Astrocyte (in vitro differentiated cells and primary cell): ENCODE results near the gene HSPB7. TPM values are rescaled to one million over a fixed set of nuclear protein-coding genes. Genes with fewer than 3 reads are reported as not detected.

ENCODE experiments used
- DNase-seq: peaks from one replicate; pipeline ENCODE4 v3.0.0-alpha.2; 2010; ENCODE audit warnings: low read depth
- FAIRE-seq: peaks from 2 replicates; lab custom pipeline; 2011; peaks lifted over from hg19 to GRCh38; lab: Jason Lieb, UNC
- H2AFZ ChIP-seq: 2 replicates; pipeline ENCODE4 v1.6.0; 2012; ENCODE audit warnings: low read depth, low read length, inconsistent platforms
- H3K27ac ChIP-seq: 2 replicates; pipeline ENCODE4 v1.5.1; 2011; ENCODE audit warnings: low read depth, low read length, inconsistent platforms
- H3K27me3 ChIP-seq: 2 replicates; pipeline ENCODE4 v1.6.0; 2011; ENCODE audit warnings: low read length, inconsistent platforms; ENCODE audit not compliant: insufficient read depth
- H3K36me3 ChIP-seq: 2 replicates; pipeline ENCODE4 v1.5.1; 2011; ENCODE audit warnings: low read length, inconsistent platforms; ENCODE audit not compliant: insufficient read depth
- H3K4me1 ChIP-seq: 2 replicates; pipeline ENCODE4 v1.5.1; 2011; ENCODE audit warnings: low read length, inconsistent platforms; ENCODE audit not compliant: insufficient read depth
- H3K4me2 ChIP-seq: 2 replicates; pipeline ENCODE4 v1.6.0; 2012; ENCODE audit warnings: low read length, inconsistent platforms
- H3K4me3 ChIP-seq: 2 replicates; pipeline ENCODE4 v1.5.1; 2011; ENCODE audit warnings: low read depth, mild to moderate bottlenecking, low read length, inconsistent platforms; ENCODE audit not compliant: insufficient read depth
- H3K79me2 ChIP-seq: 2 replicates; pipeline ENCODE4 v1.6.0; 2012; ENCODE audit warnings: mild to moderate bottlenecking, low read length, inconsistent platforms; ENCODE audit not compliant: insufficient read depth
- H3K9ac ChIP-seq: 2 replicates; pipeline ENCODE4 v1.6.0; 2012; ENCODE audit warnings: mild to moderate bottlenecking, low read length, inconsistent platforms
- H3K9me3 ChIP-seq: 2 replicates; pipeline ENCODE4 v1.5.1; 2012; ENCODE audit warnings: low read depth, mild to moderate bottlenecking, low read length, inconsistent platforms; ENCODE audit not compliant: insufficient read depth
- H4K20me1 ChIP-seq: 2 replicates; pipeline ENCODE4 v1.6.0; 2012; ENCODE audit warnings: low read length, inconsistent platforms; ENCODE audit not compliant: insufficient read depth
- H3K27ac Mint-ChIP-seq: one replicate; pipeline ENCODE4 v1.8.0; 2021; ENCODE audit warnings: mild to moderate bottlenecking, mixed read lengths; ENCODE audit not compliant: unreplicated experiment
- H3K27me3 Mint-ChIP-seq: one replicate; pipeline ENCODE4 v1.8.0; 2021; ENCODE audit warnings: low read depth, mixed read lengths; ENCODE audit not compliant: unreplicated experiment
- H3K36me3 Mint-ChIP-seq: one replicate; pipeline ENCODE4 v1.8.0; 2021; ENCODE audit warnings: low read depth, mixed read lengths; ENCODE audit not compliant: unreplicated experiment
- H3K4me1 Mint-ChIP-seq: one replicate; pipeline ENCODE4 v1.8.0; 2021; ENCODE audit warnings: low read depth, mixed read lengths; ENCODE audit not compliant: unreplicated experiment
- H3K4me3 Mint-ChIP-seq: one replicate; pipeline ENCODE4 v1.8.0; 2021; ENCODE audit warnings: mild to moderate bottlenecking, moderate library complexity, mixed read lengths; ENCODE audit not compliant: unreplicated experiment
- H3K9me3 Mint-ChIP-seq: one replicate; pipeline ENCODE4 v1.8.0; 2021; ENCODE audit warnings: mild to moderate bottlenecking, mixed read lengths; ENCODE audit not compliant: unreplicated experiment
- EZH2 ChIP-seq: IDR thresholded peaks from 2 replicates; pipeline ENCODE4 v1.6.1; 2012; ENCODE audit warnings: mild to moderate bottlenecking, low read length, inconsistent platforms; ENCODE audit not compliant: insufficient read depth
- total RNA-seq: library from RNA; stranded (reverse); gene quantifications from 2 replicates; pipeline ENCODE4 v1.2.1, GENCODE V29; 2021
- TF ChIP-seq, protein P1 (sequence below): IDR thresholded peaks from 2 replicates; pipeline ENCODE4 v1.5.1; 2011; ENCODE audit warnings: low read depth, mild to moderate bottlenecking, inconsistent platforms, low read length, moderate library complexity; ENCODE audit not compliant: insufficient read depth

HSPB7 gene
- total RNA-seq, 1 donor from 2014 or later: 0.45 TPM

DNA sequence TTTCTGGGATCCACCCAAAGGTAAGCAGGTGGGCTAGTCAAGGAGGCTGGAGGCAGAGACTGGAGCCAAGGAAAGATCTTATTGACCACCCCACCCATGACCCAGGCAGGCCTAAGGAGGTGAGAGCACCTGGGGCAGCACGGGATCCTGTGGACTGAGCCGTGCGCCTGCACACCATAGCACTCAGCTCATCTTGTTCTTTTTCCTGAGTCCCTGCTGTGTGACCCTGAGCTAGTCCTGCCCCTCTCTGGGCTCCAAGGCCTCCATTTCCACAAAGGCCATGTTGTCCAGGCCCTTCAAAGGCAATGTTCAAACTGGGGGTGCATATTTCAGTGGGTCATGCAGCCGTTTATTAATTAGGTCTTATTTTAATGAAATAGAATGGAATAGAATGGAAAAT, 48.4 kb upstream of the HSPB7 start:
- FAIRE-seq (no peak), DNase-seq (no peak)
- H3K27me3 Mint-ChIP-seq: peaks cover 44% of the 10 kb centered on the region
- H3K4me2 ChIP-seq: no peak overlapping the region
- TF ChIP-seq EZH2: no peak
- TF ChIP-seq, protein P1, sequence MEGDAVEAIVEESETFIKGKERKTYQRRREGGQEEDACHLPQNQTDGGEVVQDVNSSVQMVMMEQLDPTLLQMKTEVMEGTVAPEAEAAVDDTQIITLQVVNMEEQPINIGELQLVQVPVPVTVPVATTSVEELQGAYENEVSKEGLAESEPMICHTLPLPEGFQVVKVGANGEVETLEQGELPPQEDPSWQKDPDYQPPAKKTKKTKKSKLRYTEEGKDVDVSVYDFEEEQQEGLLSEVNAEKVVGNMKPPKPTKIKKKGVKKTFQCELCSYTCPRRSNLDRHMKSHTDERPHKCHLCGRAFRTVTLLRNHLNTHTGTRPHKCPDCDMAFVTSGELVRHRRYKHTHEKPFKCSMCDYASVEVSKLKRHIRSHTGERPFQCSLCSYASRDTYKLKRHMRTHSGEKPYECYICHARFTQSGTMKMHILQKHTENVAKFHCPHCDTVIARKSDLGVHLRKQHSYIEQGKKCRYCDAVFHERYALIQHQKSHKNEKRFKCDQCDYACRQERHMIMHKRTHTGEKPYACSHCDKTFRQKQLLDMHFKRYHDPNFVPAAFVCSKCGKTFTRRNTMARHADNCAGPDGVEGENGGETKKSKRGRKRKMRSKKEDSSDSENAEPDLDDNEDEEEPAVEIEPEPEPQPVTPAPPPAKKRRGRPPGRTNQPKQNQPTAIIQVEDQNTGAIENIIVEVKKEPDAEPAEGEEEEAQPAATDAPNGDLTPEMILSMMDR: no peak
- no peaks in the 10 kb centered on the region for H3K36me3 Mint-ChIP-seq
- H3K79me2 ChIP-seq: no peaks in the 10 kb centered on the region
- no peaks in the 10 kb centered on the region for H4K20me1 ChIP-seq
- H3K4me3 ChIP-seq: no peak overlapping the region
- H2AFZ ChIP-seq: no peak overlapping the region
- H3K4me3 Mint-ChIP-seq: no peak overlapping the region
- no peaks in the 10 kb centered on the region for H3K9me3 ChIP-seq
- no peak overlapping the region for H3K9ac ChIP-seq
- H3K36me3 ChIP-seq: no peaks in the 10 kb centered on the region
- no peak overlapping the region for H3K27ac Mint-ChIP-seq
- H3K4me1 Mint-ChIP-seq: peaks cover 6% of the 10 kb centered on the region
- H3K27me3 ChIP-seq: peaks cover 4% of the 10 kb centered on the region
- H3K27ac ChIP-seq: no peak overlapping the region
- H3K9me3 Mint-ChIP-seq: no peaks in the 10 kb centered on the region
- H3K4me1 ChIP-seq: no peaks in the 10 kb centered on the region

DNA sequence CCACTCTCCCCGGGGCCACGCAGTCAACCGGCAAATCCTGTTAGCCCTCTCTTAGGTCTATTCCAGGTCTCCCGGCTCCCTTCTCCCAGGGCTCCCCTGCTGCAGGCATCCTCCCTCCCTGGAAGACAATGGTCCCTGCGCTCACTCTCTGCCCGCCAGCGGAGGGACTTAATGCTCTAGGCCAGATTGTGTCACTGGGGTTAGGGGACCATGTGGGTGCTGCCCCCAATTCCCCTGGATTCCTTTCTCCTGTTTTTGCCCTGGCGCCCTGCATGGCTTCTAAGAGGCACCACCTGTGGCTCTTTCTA, 47.4 kb upstream of the HSPB7 start:
- Histone ChIP-seq H3K4me3 (no peak overlapping the region), H3K79me2 (no peaks in the 10 kb centered on the region), H3K4me1 (no peaks in the 10 kb centered on the region), H3K36me3 (no peaks in the 10 kb centered on the region), H2AFZ (no peak overlapping the region), H3K4me2 (no peak overlapping the region), H3K9me3 (no peaks in the 10 kb centered on the region), H3K27ac (no peak overlapping the region), H3K27me3 (peaks cover 4% of the 10 kb centered on the region), H4K20me1 (no peaks in the 10 kb centered on the region), H3K9ac (no peak overlapping the region)
- no peak for FAIRE-seq
- no peak for TF ChIP-seq EZH2
- TF ChIP-seq, protein P1: no peak
- H3K36me3 Mint-ChIP-seq: peaks cover 2% of the 10 kb centered on the region
- no peak for DNase-seq
- H3K27me3 Mint-ChIP-seq: peaks cover 52% of the 10 kb centered on the region
- no peak overlapping the region for H3K27ac Mint-ChIP-seq
- no peak overlapping the region for H3K4me3 Mint-ChIP-seq
- no peaks in the 10 kb centered on the region for H3K9me3 Mint-ChIP-seq
- peaks cover 6% of the 10 kb centered on the region for H3K4me1 Mint-ChIP-seq

DNA sequence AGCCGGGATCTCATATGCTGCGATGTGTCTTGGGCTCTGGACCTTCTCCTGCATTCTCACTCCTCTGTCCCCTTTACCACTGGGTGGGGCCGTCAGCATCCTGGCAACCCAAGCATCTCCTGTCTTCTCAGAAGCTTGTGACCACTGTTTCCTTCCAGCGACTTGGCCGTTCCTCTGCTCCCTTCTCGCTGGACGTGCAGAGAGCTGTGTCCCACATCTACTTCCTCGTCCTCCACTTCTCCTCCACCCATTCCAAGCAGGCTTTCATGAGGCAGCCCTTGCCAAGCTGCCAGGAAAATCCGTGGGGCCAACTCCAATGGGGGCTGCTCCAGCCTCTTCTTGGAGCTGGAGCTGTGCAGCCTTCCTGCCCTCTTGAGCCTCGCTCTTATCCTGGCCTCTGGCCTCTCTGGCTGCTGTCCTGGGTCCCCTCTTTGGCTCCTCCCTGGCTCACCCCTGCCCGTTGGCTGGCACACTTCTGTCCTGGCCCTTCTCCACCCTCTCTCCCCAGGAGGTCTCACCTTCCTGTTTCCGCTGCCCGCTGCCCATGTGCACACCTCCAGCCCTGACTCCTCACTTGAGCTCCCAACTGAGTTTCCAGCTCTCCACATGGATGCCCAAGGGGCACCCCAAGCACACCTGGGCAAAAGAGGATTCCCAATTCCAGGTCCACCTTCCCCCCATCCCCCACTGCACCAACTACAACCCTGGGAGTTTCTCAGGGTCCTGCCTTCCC, 46.9 kb upstream of the HSPB7 start:
- TF ChIP-seq EZH2: no peak
- TF ChIP-seq, protein P1: no peak
- no peak overlapping the region for H3K9ac ChIP-seq

More for the DNA sequence above, 46.9 kb upstream of the HSPB7 start:
- Histone ChIP-seq H3K79me2 (no peaks in the 10 kb centered on the region), H3K4me3 (no peak overlapping the region), H3K27ac (no peak overlapping the region), H3K4me2 (no peak overlapping the region), H4K20me1 (no peaks in the 10 kb centered on the region), H3K9me3 (no peaks in the 10 kb centered on the region), H3K4me1 (no peaks in the 10 kb centered on the region), H2AFZ (no peak overlapping the region), H3K36me3 (no peaks in the 10 kb centered on the region), H3K27me3 (peaks cover 4% of the 10 kb centered on the region)
- FAIRE-seq (no peak), DNase-seq (no peak)
- Mint-ChIP-seq H3K36me3 (peaks cover 2% of the 10 kb centered on the region), H3K4me3 (no peak overlapping the region), H3K4me1 (peaks cover 6% of the 10 kb centered on the region), H3K27ac (peak overlapping the region; percentile 41), H3K9me3 (no peaks in the 10 kb centered on the region), H3K27me3 (peaks cover 50% of the 10 kb centered on the region)
